Measurements from ENCODE around the gene SLC51B. TPM values are rescaled to one million over a fixed set of nuclear protein-coding genes. Genes with fewer than 3 reads are reported as not detected.

Gene SLC51B
- total and polyA plus RNA-seq, 9 of the 15 experiments (the other 6 are each of a cell fraction or from before 2014, with no cell fraction given): not detected

DNA sequence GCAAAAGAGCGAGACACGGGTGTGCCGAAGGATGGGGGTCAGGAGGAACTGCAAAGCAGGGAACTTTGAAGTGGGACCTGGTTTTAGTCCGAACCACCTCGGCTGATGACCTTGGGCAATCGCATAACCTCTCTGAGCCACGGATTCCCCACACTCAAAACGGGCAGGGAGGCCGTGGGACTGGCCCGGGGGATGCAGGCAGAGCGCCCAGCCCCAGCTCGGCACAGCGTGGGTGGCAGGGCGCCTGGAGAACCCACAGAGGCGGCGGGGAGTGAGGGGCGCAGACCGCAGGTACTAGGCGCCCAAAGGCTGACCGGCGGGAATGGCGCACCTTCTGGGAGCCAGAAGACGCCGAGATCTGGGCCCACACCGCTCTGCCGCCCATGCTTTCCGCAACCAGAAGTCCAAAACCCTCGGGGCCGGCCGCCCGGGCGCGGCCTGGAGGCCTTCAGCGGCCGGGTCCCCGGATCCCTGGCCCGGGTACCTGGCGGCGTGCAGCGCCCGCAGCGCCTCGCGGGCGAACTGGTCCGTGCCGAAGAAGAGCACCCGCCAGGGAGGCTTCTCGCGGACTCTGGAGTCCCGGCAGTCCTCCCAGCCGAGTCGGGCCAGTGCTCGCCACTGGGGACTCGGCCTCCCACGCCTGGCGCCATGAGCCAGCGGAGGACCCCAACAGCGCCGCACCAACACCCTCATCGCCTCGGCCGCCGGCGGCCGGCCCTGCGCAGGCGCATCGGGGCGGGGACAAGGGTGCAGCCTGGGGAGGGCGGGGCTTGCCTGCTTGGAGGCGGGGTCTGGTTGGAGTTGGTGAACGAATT, 16.1 kb upstream of the SLC51B start, which contains the start of gene MTFMT (continued):
- TF ChIP-seq, protein P1, sequence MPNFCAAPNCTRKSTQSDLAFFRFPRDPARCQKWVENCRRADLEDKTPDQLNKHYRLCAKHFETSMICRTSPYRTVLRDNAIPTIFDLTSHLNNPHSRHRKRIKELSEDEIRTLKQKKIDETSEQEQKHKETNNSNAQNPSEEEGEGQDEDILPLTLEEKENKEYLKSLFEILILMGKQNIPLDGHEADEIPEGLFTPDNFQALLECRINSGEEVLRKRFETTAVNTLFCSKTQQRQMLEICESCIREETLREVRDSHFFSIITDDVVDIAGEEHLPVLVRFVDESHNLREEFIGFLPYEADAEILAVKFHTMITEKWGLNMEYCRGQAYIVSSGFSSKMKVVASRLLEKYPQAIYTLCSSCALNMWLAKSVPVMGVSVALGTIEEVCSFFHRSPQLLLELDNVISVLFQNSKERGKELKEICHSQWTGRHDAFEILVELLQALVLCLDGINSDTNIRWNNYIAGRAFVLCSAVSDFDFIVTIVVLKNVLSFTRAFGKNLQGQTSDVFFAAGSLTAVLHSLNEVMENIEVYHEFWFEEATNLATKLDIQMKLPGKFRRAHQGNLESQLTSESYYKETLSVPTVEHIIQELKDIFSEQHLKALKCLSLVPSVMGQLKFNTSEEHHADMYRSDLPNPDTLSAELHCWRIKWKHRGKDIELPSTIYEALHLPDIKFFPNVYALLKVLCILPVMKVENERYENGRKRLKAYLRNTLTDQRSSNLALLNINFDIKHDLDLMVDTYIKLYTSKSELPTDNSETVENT (CRISPR knock-in tag; IDR thresholded peaks at IDR 0.05): peak; percentile 71; the same call in 1 of the 2 replicates
- TF ChIP-seq, protein P2, sequence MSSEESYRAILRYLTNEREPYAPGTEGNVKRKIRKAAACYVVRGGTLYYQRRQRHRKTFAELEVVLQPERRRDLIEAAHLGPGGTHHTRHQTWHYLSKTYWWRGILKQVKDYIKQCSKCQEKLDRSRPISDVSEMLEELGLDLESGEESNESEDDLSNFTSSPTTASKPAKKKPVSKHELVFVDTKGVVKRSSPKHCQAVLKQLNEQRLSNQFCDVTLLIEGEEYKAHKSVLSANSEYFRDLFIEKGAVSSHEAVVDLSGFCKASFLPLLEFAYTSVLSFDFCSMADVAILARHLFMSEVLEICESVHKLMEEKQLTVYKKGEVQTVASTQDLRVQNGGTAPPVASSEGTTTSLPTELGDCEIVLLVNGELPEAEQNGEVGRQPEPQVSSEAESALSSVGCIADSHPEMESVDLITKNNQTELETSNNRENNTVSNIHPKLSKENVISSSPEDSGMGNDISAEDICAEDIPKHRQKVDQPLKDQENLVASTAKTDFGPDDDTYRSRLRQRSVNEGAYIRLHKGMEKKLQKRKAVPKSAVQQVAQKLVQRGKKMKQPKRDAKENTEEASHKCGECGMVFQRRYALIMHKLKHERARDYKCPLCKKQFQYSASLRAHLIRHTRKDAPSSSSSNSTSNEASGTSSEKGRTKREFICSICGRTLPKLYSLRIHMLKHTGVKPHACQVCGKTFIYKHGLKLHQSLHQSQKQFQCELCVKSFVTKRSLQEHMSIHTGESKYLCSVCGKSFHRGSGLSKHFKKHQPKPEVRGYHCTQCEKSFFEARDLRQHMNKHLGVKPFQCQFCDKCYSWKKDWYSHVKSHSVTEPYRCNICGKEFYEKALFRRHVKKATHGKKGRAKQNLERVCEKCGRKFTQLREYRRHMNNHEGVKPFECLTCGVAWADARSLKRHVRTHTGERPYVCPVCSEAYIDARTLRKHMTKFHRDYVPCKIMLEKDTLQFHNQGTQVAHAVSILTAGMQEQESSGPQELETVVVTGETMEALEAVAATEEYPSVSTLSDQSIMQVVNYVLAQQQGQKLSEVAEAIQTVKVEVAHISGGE (CRISPR knock-in tag; IDR thresholded peaks at IDR 0.05): peak in 1 of 3 experiments; percentile 50; a peak in 2 of 6 replicates
- TF ChIP-seq, protein P3, sequence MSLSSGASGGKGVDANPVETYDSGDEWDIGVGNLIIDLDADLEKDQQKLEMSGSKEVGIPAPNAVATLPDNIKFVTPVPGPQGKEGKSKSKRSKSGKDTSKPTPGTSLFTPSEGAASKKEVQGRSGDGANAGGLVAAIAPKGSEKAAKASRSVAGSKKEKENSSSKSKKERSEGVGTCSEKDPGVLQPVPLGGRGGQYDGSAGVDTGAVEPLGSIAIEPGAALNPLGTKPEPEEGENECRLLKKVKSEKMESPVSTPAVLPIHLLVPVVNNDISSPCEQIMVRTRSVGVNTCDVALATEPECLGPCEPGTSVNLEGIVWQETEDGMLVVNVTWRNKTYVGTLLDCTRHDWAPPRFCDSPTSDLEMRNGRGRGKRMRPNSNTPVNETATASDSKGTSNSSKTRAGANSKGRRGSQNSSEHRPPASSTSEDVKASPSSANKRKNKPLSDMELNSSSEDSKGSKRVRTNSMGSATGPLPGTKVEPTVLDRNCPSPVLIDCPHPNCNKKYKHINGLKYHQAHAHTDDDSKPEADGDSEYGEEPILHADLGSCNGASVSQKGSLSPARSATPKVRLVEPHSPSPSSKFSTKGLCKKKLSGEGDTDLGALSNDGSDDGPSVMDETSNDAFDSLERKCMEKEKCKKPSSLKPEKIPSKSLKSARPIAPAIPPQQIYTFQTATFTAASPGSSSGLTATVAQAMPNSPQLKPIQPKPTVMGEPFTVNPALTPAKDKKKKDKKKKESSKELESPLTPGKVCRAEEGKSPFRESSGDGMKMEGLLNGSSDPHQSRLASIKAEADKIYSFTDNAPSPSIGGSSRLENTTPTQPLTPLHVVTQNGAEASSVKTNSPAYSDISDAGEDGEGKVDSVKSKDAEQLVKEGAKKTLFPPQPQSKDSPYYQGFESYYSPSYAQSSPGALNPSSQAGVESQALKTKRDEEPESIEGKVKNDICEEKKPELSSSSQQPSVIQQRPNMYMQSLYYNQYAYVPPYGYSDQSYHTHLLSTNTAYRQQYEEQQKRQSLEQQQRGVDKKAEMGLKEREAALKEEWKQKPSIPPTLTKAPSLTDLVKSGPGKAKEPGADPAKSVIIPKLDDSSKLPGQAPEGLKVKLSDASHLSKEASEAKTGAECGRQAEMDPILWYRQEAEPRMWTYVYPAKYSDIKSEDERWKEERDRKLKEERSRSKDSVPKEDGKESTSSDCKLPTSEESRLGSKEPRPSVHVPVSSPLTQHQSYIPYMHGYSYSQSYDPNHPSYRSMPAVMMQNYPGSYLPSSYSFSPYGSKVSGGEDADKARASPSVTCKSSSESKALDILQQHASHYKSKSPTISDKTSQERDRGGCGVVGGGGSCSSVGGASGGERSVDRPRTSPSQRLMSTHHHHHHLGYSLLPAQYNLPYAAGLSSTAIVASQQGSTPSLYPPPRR (CRISPR knock-in tag; IDR thresholded peaks at IDR 0.05; ENCODE audit: borderline replicate concordance): no peak
- TF ChIP-seq NCOA6 (IDR thresholded peaks at IDR 0.05) (no peak), E2F3 (CRISPR knock-in tag; IDR thresholded peaks at IDR 0.05) (no peak), ZBTB7A (IDR thresholded peaks at IDR 0.05; ENCODE audit: borderline replicate concordance, control insufficient read depth, low read depth, low read length) (peak; percentile 58; the same call in 1 of the 2 replicates), FOXK2 (conservative IDR thresholded peaks at IDR 0.05 in 1 of 2, IDR thresholded peaks at IDR 0.05 in 1 of 2; ENCODE audit: low read depth in 2 of 2) (no peak)
- TF ChIP-seq, protein P4, sequence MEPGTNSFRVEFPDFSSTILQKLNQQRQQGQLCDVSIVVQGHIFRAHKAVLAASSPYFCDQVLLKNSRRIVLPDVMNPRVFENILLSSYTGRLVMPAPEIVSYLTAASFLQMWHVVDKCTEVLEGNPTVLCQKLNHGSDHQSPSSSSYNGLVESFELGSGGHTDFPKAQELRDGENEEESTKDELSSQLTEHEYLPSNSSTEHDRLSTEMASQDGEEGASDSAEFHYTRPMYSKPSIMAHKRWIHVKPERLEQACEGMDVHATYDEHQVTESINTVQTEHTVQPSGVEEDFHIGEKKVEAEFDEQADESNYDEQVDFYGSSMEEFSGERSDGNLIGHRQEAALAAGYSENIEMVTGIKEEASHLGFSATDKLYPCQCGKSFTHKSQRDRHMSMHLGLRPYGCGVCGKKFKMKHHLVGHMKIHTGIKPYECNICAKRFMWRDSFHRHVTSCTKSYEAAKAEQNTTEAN (CRISPR knock-in tag; IDR thresholded peaks at IDR 0.05): no peak
- TF ChIP-seq, protein P5, sequence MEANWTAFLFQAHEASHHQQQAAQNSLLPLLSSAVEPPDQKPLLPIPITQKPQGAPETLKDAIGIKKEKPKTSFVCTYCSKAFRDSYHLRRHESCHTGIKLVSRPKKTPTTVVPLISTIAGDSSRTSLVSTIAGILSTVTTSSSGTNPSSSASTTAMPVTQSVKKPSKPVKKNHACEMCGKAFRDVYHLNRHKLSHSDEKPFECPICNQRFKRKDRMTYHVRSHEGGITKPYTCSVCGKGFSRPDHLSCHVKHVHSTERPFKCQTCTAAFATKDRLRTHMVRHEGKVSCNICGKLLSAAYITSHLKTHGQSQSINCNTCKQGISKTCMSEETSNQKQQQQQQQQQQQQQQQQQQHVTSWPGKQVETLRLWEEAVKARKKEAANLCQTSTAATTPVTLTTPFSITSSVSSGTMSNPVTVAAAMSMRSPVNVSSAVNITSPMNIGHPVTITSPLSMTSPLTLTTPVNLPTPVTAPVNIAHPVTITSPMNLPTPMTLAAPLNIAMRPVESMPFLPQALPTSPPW (CRISPR knock-in tag; IDR thresholded peaks at IDR 0.05): peak; percentile 39; the same call in 1 of the 2 replicates
